Lower lobe of right lung (tissue), 2 donors: ENCODE results near the gene ARID5A. TPM values are rescaled to one million over a fixed set of nuclear protein-coding genes. Genes with fewer than 3 reads are reported as not detected.

Source experiments
- ATAC-seq, 2 donors: fragments of 200-7000 bp; cut with Tn5 transposase; one replicate each; pipeline ENCODE4 v1.9.1; 2020 to 2022; ENCODE audit warnings: mild to moderate bottlenecking in 2 of 2, moderate library complexity in 2 of 2
- DNase-seq: peaks from one replicate; pipeline ENCODE4 v3.0.0-alpha.2; 2020
- H3K27ac ChIP-seq: fragments of 200-600 bp; one replicate; pipeline ENCODE4 v1.8.0; 2022
- H3K27me3 ChIP-seq: fragments of 200-600 bp; one replicate; pipeline ENCODE4 v1.8.0; 2022; ENCODE audit warnings: low read depth
- H3K36me3 ChIP-seq: fragments of 200-600 bp; one replicate; pipeline ENCODE4 v1.8.0; 2022; ENCODE audit warnings: mild to moderate bottlenecking
- H3K4me1 ChIP-seq: fragments of 200-600 bp; one replicate; pipeline ENCODE4 v1.8.0; 2022
- H3K4me3 ChIP-seq: fragments of 200-600 bp; one replicate; pipeline ENCODE4 v1.8.0; 2022; ENCODE audit warnings: mild to moderate bottlenecking
- H3K9me3 ChIP-seq: fragments of 200-600 bp; one replicate; pipeline ENCODE4 v1.8.0; 2022
- CTCF ChIP-seq: fragments of 200-600 bp; IDR thresholded peaks from one replicate; pipeline ENCODE4 v1.8.0; 2022; ENCODE audit warnings: antibody characterized with exemption, mild to moderate bottlenecking
- intact Hi-C: fragments of 100-400 bp; cut with DNase I; formaldehyde crosslinking; loops from one replicate; pipeline ENCODE4 v1.11.0; 2022
- total RNA-seq: library from RNA; stranded (reverse); fragmentation: NEBNext Ultra II Directional; extraction: Animal tissue kit (Norgen Biotek cat#: 25700); gene quantifications from one replicate; pipeline ENCODE4 v1.2.1, GENCODE V29; 2021
- donor health status: DM: no; HTN: yes; CAD: no; lungs with severe emphysema.

ARID5A gene
- total RNA-seq, 1 donor from 2014 or later = 27.7 TPM

- Histone ChIP-seq H3K4me3 (no peak overlapping the region), H3K9me3 (no peaks in the 10 kb centered on the region), H3K27ac (no peak overlapping the region), H3K4me1 (peaks cover 67% of the 10 kb centered on the region), H3K27me3 (no peaks in the 10 kb centered on the region), H3K36me3 (no peaks in the 10 kb centered on the region)
- intact Hi-C loops = no loop called here
- TF ChIP-seq CTCF = no peak
- no peak for ATAC-seq
- DNase-seq = no peak
Measured at GRCh38 chr2:96530144-96530430, 6.5 kb upstream of the ARID5A start.

- Histone ChIP-seq H3K27me3 (no peaks in the 10 kb centered on the region), H3K4me1 (peaks cover 73% of the 10 kb centered on the region), H3K27ac (no peak overlapping the region), H3K4me3 (no peak overlapping the region), H3K36me3 (no peaks in the 10 kb centered on the region), H3K9me3 (no peaks in the 10 kb centered on the region)
- intact Hi-C loops = no loop called here
- DNase-seq (no peak), ATAC-seq (no peak)
- no peak for TF ChIP-seq CTCF
Measured at GRCh38 chr2:96530474-96531357, 5.8 kb upstream of the ARID5A start.

GRCh38 chr2:96531366-96531765 lies 5.2 kb upstream of the ARID5A start:
- no peak for TF ChIP-seq CTCF
- Histone ChIP-seq H3K4me3 (peak overlapping the region; percentile 41), H3K27ac (peak overlapping the region; percentile 87), H3K9me3 (no peaks in the 10 kb centered on the region), H3K27me3 (no peaks in the 10 kb centered on the region), H3K4me1 (peaks cover 80% of the 10 kb centered on the region), H3K36me3 (no peaks in the 10 kb centered on the region)
- intact Hi-C loops = no loop called here
- no peak for ATAC-seq
- DNase-seq = no peak

GRCh38 chr2:96531872-96532505 lies 4.6 kb upstream of the ARID5A start:
- intact Hi-C loops = no loop called here
- DNase-seq = peak; percentile 92
- H3K4me3 ChIP-seq = peak overlapping the region; percentile 41

More at GRCh38 chr2:96531872-96532505, 4.6 kb upstream of the ARID5A start:
- Histone ChIP-seq H3K4me1 (peaks cover 77% of the 10 kb centered on the region), H3K9me3 (no peaks in the 10 kb centered on the region), H3K27ac (peak overlapping the region; percentile 87), H3K36me3 (no peaks in the 10 kb centered on the region), H3K27me3 (no peaks in the 10 kb centered on the region)
- peak; percentile 71 to 78 for ATAC-seq
- TF ChIP-seq CTCF = peak; percentile 13
